ENCODE data around the gene BORCS8.
"Not testable (repeated sequence)": the region's sequence is repeated elsewhere in the genome, so short reads cannot be mapped to it uniquely, and the experiment has no call there.

The BORCS8 gene

DNA sequence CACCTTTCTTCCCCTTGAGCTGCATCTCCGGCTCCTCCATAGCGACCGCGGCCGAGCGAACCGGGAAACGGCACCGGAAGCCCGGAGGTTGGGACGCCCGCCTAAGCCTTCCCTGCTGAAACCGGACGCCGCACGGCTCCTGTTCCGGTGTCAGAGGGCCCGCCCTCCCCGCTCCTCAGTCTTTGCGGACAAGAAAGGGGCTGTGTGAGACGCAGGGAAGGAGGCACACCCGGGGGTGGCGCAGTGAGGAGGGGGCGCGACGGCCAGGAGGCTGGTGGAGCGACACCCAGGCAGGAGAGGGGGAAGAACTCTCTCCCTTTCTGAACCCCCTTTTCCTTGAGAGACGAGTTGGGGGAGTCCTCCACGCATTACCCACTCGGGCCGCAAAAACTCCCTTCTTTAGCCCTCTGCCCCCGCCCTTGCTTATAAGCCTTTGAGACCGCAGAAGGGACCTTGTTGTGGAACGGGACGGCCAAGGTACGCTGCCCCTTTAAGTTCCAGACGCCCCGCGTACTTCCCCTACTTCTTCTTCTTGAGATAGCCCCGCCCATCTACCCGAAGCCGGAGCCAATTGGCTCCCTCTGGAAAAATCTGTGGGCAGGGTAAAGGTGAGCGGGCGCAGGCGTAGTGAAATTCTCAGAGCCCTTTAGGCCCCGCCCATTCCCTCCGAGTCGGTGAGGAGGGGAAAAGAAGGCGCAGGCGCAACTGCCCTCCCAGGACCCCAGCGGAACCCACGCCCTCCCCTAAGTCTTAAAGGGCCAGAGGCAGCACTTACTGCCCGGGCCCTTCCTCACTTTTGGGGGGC, at the start of gene BORCS8, which contains the start of gene RFXANK:
Gene BORCS8 (minus strand): TSS at position 75 of the 805 bp plus-strand sequence. CDS start 35 bp downstream, at position 40.
Gene RFXANK (plus strand): TSS at position 181 of the 805 bp plus-strand sequence. CDS start 1,689 bp downstream, outside the sequence.
- peak; percentile 100 for DNase-seq

DNA sequence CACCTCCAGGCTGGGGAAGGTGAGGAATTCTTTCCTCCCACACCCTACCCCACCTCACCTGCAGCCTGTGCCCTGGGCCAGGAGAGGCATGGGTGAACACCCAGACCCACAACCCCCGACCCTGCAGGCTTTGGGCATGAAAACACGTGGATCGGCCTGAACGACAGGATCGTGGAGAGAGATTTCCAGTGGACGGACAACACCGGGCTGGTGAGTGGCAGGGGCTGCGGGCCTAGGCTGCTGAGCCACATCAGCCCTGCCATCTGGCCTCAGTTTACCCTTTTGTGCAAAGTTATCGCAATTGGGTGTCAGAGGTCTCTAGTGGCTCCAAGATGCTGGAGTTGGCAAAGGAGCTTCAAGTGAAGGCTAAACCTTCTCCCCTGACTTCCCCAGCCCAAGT, 48.5 kb upstream of the BORCS8 start:
- DNase-seq, result no peak

DNA sequence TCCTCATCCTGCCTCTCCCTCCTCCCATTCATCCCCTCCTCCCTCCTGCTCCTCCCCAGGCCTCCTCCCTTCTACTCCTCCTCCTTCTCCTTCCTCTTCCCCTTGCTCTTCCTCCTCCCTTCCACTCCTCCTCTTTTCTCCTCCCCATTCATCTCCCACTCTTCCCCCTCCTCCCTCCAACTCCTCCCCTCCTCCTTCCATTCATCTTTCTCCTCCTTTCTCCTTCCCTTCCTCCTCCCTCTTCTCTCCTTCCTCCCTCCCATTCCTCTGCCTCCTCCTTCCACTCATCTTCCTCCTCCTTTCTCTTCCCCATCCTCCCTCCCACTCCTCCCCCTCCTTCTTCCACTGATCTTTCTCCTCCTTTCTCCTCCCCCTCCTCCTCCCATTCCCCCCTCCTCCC, 47.7 kb upstream of the BORCS8 start:
- no peak for DNase-seq

GRCh38 chr19:19238126-19238894, 46.4 kb upstream of the BORCS8 start:
- DNase-seq, result no peak

DNA sequence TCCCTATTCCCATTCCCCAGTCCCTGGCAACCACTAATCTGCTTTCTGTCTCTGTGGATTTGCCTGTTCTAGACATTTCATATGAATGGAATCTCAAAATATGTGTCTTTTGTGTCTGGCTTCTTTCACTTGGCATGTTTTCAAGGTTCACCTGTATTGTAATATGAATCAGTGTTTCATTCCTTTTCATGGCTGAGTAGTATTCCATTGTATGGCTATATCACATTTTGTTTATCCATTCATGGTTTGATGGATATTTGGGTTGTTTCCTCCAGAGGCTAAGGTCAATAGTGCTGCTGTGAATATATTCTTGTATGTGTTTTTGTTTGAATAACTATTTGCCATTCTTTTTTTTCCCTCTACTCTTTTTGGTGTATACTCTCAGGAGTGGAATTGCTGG, 44.2 kb upstream of the BORCS8 start:
- no peak for DNase-seq

GRCh38 chr19:19234220-19234816, 42.4 kb upstream of the BORCS8 start:
- no peak for DNase-seq

- DNase-seq, result no peak
Measured at GRCh38 chr19:19232261-19232721, 40.3 kb upstream of the BORCS8 start.

DNA sequence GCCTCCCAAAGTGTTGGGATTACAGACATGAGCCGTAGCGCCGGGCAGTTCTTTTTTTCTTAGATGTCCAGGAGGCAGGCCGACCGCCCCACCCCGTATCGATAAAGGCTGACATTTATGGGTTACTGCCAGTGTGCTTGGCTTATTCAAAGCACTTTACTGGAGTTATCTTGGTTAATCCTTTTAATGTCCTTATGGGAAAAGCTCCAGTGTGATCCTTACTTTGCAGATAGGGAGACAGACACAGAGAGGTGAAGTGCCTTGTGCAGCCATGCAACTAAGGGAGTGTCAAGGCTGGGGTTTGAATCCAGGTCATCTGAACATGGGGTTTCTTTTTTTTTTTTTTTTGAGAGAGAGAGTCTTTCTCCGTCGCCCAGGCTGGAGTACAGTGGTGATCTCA, 39.0 kb upstream of the BORCS8 start:
- DNase-seq, result no peak

GRCh38 chr19:19229701-19230100, 37.7 kb upstream of the BORCS8 start:
- no peak for DNase-seq

DNA sequence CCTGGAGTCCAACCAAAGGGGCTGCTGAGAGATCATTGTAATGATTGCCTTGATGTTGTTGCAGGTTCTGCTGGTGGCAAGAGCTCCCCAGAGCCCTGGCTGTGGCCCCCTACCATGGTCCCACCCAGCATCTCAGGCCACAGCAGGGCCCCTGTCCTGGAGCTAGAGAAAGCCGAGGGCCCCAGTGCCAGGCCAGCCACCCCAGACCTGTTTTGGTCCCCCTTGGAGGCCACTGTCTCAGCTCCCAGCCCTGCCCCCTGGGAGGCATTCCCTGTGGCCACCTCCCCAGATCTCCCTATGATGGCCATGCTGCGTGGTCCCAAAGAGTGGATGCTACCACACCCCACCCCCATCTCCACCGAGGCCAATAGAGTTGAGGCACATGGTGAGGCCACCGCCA, 35.3 kb upstream of the BORCS8 start:
- DNase-seq, result no peak

DNA sequence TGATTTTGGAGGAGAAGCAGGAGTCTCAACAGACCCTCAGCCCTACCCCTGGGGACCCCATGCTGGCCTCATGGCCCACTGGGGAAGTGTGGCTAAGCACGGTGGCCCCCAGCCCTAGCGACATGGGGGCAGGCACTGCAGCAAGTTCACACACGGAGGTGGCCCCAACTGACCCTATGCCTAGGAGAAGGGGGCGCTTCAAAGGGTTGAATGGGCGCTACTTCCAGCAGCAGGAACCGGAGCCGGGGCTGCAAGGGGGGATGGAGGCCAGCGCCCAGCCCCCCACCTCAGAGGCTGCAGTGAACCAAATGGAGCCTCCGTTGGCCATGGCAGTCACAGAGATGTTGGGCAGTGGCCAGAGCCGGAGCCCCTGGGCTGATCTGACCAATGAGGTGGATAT, 34.7 kb upstream of the BORCS8 start:
- no peak for DNase-seq

DNA sequence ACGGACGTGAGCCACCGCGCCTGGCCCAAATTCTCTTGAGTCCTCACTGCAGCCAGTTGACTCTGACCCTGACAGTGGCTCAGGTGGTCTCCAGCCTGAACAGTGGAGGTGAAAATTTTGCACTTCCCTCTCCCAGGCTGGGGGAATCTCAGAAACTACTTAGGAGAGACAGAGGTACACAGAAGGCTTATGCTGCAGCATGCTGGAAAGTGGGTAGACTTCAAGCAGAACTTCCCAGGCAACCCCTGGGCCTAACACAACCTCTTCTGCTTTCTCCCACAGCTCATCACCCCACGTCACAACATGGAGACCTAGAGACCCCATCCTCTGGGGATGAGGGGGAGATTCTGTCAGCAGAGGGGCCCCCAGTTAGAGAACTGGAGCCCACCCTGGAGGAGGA, 34.3 kb upstream of the BORCS8 start:
- DNase-seq, result no peak

DNA sequence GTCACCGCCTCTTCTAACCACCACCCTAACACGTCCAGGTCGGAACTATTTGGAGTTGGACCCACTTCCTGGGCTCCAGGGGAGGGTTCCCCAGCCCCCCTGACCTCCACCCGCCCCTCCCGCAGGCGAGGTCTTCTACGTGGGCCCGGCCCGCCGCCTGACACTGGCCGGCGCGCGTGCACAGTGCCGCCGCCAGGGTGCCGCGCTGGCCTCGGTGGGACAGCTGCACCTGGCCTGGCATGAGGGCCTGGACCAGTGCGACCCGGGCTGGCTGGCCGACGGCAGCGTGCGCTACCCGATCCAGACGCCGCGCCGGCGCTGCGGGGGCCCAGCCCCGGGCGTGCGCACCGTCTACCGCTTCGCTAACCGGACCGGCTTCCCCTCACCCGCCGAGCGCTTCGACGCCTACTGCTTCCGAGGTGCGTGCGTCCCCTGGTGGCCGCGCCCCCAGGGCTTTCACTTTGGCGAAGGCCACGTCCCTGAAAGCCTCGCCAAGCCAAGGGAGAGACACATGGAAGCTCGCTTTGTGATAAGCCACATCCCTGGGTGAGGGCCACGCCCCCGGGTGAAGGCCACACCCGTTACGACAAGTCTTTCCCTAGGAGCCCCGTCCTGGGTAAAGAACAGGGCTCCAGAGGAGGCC, 33.0 kb upstream of the BORCS8 start:
- DNase-seq, result peak; percentile 77

- no peak for DNase-seq
Measured at GRCh38 chr19:19224150-19224851, 32.3 kb upstream of the BORCS8 start.

DNA sequence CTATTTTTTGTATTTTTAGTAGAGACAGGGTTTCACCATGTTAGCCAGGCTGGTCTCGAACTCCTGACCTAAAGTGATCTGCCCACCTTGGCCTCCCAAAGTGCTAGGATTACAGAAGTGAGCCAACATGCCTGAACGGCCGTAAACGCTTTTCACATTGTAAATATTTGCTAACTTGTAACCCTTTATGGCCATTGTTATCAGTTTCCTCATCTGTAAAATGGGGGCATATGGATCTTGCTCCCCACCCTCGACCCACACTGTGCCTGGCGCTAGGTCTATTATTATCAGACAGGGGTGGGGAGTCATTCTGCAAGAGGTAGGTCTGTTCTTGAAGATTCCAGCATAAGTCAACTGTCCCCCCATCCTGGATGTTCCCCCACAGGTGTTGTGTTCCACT, 31.7 kb upstream of the BORCS8 start:
- no peak for DNase-seq

GRCh38 chr19:19223060-19223459, 31.1 kb upstream of the BORCS8 start:
- DNase-seq, result no peak

GRCh38 chr19:19221000-19221399, 29.0 kb upstream of the BORCS8 start:
- not testable (repeated sequence) for DNase-seq

DNA sequence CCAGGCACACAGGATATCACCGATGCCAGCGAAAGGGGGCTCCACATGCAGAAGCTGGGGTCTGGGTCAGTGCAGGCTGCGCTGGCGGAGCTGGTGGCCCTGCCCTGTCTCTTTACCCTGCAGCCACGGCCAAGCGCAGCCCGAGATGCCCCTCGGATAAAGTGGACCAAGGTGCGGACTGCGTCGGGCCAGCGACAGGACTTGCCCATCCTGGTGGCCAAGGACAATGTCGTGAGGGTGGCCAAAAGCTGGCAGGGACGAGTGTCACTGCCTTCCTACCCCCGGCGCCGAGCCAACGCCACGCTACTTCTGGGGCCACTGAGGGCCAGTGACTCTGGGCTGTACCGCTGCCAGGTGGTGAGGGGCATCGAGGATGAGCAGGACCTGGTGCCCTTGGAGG, 27.0 kb upstream of the BORCS8 start:
- no peak for DNase-seq

GRCh38 chr19:19217099-19217498, 25.1 kb upstream of the BORCS8 start:
- peak; percentile 43 for DNase-seq

DNA sequence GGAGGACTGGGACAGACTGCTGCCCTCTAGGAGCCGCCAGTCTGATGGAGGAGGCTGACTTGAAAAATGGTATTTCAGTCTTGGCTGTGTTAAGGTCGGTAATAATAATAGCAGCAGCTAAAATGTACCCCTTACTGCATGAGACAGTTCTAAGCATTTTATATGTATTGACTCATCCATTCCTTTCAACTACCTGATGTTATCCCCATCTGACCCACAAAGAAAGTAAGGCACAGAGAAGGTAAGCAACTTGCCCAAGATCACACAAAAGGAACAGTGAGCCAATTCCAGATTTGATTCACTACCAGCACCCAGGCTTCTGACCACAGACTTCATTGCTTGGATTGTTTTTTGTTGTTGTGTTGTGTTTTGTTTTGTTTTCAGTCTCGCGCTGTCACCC, 23.8 kb upstream of the BORCS8 start:
- no peak for DNase-seq

GRCh38 chr19:19214892-19215291, 22.9 kb upstream of the BORCS8 start:
- DNase-seq, result peak; percentile 21

GRCh38 chr19:19214159-19214490, 22.2 kb upstream of the BORCS8 start:
- no peak for DNase-seq

Data from EL (cell line).